Endometrial microvascular endothelial cells (primary cell): ENCODE data around the gene TECR. TPM values are rescaled to one million over a fixed set of nuclear protein-coding genes. Genes with fewer than 3 reads are reported as not detected.
"Not testable (repeated sequence)": the region's sequence is repeated elsewhere in the genome, so short reads cannot be mapped to it uniquely, and the experiment has no call there.

Experiments
- in situ Hi-C: cut with HindIII; loops from 2 replicates; pipeline ENCODE4 v1.10.0; 2017; ENCODE audit warnings: low sequenced_read_pairs, low pct_unique_long_range_greater_than_20kb; ENCODE audit errors: inconsistent ontology term
- total RNA-seq: library from RNA; depleted of rRNA; stranded (reverse); fragments of >200 nt; gene quantifications from one replicate; pipeline ENCODE4 v1.2.3, GENCODE V29; 2015; ENCODE audit errors: inconsistent ontology term

TECR gene, protein sequence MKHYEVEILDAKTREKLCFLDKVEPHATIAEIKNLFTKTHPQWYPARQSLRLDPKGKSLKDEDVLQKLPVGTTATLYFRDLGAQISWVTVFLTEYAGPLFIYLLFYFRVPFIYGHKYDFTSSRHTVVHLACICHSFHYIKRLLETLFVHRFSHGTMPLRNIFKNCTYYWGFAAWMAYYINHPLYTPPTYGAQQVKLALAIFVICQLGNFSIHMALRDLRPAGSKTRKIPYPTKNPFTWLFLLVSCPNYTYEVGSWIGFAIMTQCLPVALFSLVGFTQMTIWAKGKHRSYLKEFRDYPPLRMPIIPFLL
- 61.4 TPM for total RNA-seq

DNA sequence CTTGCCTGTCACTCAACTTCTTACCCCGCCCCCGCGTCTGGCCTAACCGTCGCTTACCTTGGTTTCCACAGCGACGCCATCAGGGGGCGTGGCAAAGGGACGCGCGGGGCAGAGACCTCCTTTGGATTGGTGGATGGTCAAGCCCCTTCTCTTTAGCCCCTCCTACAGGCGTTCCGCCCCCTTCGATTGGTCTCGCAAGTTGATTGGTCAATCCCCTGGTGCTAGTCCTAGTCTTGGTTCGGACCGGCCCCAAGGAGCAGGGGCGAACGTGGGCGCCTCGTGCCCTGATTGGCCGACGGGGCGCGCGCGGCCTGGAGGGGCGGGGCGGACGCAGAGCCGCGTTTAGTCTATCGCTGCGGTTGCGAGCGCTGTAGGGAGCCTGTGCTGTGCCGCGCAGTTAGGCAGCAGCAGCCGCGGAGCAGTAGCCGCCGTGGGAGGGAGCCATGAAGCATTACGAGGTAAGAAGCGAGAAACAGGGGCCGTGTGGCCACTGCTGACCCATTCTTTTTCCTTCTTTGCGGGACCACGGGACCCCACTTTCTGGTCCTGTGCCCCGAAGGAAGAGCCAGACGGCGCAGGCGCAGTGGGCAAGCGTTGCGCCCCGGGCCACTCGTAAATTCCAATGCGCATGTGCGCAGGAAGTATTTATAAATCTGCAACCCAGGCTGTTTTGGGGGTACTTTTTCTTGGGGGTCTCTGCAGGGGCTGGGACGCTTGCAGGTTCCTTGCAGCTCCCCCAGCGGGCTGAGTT lies at the start of gene TECR:
TECR (plus strand) TSS at position 341 of the 751 bp plus-strand sequence; CDS start at position 444, 103 bp downstream.
- in situ Hi-C loops, result no loop called here

DNA sequence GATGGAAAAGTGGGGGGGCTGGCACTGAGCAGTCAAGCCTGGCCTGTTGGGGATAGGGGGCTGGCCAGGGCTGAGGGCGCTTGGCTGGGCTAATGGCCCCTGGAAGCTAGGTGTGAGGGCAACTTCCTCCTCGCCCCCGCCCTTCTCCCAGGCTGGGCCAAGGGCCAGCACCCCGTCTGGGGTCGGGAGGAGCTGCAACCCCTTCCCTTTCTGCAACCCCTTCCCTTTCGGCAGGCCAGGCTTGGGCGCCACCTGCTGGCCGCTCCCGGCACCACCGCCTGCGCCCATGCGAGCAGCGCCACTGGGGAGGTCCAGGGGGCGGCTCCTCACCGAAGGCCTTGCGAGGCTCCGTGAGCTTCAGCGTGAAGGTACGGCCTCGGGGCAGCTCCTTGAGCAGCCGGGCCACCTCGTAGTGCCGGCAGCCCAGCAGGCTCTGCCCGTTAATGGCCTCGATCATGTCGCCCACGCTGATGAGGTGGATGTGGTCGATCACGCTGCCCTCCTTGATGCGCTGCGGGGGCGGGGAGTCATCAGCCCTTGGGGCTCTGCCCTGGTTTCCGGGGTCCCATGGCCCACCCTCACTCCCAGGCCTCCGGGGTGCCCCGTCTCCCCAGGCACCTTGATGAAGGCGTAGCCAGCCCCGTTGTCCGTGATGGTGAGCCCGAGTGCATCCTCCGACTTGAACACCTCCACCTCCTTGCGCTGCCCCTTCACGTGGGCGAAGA lies 49.3 kb upstream of the TECR start:
- in situ Hi-C loops, result no loop called here

DNA sequence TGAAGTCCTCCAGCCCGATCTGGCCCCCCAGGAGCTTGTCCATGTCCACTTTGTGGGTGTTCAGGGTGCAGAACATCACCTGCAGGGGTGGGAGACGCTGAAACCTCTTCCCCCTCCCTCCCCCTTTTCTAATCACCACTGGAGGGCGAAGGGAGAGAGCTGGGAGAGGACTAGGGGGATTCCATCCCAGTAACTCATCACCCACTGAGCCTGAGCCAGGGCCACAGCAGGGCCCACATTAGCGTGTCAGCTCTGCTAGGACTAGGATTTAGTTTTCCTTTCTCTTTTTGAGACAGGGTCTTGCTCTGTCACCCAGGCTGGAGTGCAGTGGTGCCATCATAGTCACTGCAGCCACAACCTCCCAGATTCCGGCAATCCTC lies 48.7 kb upstream of the TECR start:
- in situ Hi-C loops, result no loop called here

DNA sequence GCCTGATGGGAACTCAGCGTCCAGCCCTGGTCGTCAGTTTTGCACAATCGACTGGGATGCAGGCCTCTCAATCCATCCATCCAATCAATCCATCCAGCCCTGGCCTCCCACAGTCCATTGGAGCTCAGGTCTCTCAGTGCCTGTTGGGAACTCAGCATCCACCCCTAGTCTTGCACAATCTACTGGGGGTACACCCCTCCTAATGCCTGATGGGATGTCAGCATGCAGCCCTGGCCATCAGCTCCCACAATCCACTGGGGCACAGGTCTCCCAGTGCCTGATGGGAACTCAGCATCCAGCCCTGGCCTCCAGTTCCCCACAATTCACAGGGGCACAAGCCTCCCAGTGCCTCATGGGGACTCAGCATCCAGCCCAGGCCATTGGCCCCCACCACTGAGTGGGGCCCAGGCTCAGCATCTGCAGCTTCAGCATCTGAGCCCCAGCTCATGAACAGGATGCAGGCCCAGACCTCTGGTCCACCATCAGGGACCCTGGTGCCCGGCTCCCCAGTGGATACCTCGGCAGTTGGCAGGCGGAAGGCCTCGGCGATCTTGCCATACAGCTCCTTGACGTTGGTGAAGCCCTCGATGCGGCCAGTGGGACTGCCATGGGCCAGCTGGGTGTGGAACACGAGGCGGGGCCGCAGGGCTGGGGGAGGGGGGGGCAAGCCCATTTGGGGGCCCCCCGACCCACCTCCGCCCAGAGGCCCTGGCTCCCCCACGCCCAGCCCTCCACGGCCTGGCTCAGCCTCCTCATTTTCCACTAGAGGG lies 47.0 kb upstream of the TECR start:
- in situ Hi-C loops, result no loop called here

DNA sequence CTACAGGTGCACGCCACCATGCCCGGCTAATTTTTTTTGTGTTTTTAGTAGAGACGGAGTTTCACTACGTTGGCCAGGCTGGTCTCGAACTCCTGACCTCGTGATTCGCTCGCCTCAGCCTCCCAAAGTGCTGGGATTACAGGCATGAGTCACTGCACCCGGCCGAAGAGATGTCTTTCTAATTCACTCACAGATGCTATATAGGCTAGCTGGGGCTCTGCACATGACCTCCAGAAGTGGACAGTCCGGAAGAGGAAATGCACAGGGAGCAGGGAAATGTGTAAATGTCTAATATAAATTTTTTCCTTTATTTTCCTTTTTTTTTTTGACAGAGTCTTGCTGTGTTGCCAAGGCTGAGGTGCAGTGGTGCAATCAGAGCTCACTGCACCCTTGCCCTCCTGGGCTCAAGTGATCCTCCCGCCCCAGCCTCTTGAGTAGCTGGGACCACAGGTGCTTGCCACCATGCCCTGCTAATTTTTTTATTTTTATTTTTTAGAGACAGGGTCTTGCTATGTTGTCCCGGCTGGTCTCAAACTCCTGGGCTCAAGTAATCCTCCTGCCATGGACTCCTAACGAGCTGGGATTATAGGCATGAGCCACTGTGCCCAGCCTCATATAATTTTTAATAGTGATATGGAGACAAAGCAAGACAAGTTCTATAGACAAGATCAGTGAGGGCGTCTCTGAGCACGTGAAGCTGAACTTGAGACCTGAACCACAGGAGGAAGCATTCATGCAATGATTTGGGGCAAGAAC lies 41.8 kb upstream of the TECR start:
- in situ Hi-C loops, result no loop called here

DNA sequence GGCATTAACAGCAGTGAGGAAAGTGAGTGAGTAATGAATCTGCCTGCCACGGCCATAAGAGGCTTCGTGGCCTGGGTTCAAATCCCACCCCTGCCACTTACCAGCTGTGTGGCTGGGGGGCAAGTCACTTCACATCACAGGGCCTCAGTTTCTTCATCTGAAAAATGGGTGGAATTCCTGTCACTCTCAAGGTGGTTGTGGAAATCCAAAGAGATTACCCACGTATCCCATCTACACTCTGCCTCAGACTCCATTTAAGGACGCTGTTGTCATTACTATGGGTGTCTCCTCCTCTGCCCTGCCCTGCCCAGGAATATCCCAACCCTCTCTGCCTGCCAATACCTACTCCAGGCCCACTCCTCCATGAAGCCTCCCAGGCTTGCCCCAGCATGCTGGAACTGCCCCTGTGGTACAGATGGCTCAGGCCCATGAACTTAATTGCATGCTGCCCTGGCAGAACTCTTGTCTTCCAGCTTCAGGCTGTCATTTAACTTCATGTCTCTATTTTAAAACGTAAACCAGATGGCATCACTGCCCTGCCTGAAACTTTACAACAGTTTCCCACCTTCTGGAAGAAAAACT lies 36.5 kb upstream of the TECR start:
- in situ Hi-C loops, result no loop called here

DNA sequence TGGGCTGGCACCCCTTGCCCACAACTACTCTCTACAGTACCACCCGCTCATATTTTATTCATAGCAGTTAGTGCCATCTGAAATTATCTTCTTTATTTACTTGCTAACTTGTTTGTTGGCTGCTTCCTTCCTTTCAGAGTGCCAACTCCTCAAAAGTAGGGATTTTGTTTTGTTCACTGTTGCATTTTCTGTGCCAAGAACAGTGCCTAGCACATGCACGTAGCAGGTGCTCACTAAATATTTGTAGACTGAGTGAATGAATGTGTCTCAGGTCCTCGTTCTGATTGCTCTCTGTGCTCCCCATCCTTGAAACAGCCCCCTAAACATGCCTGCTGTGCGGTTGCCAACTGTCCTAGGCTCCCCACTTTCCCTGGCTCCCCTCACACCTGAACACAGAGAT lies 35.0 kb upstream of the TECR start:
- in situ Hi-C loops, result no loop called here

DNA sequence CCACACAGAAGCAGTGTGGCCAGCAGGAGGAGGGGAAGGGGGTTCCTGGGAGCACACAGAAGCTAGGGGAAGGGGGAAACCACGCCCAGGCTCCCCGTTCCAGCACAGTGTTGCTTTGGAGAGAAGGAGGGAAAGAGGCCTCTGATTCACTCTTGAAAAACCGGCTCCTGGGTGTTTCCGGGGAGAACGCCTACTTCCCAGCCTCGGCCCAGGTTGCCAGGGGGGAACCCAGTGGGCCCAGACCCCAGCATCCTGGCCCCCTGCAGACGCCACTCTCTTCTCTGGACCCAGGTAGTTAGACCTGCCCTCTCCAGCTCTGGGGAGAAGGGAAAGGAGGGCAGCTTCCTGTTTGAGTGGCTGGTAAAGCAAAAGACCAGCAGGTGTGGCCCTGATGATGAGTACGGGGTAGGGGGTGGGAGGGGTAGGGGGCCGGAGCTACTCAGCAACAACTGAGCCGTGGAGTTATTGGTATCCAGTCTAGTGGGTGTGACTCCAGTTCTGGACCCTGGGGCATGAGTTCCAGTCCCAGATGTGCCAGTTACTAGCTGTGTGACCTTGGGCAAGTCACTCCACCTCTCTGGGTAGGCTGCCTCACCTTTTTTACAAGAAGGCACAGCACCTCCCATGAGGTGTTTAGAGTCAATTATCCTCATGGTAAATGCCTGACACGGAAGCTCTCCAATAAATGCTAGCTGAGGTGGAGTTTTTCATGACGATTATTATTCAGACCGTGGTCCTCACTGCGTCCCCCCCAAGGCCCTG lies 34.3 kb upstream of the TECR start:
- in situ Hi-C loops, result no loop called here

DNA sequence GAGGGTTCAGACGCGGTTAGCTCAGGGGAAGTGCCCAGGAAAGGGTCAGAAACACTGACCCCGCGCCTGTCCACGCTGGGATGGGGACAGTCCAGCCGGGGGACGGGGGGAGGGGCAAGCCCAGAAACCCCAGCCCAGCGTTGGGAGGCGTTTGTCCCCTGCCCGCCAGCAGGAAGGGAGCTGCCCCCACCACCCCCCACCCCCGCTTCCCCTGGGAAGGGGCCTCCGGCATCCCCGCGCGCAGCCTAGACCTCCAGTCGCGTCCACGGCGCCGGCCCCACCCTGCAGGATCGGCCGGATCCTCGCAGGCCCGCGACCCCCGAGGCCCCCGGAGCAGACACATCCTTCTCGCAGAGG lies 33.7 kb upstream of the TECR start:
- in situ Hi-C loops, result no loop called here

DNA sequence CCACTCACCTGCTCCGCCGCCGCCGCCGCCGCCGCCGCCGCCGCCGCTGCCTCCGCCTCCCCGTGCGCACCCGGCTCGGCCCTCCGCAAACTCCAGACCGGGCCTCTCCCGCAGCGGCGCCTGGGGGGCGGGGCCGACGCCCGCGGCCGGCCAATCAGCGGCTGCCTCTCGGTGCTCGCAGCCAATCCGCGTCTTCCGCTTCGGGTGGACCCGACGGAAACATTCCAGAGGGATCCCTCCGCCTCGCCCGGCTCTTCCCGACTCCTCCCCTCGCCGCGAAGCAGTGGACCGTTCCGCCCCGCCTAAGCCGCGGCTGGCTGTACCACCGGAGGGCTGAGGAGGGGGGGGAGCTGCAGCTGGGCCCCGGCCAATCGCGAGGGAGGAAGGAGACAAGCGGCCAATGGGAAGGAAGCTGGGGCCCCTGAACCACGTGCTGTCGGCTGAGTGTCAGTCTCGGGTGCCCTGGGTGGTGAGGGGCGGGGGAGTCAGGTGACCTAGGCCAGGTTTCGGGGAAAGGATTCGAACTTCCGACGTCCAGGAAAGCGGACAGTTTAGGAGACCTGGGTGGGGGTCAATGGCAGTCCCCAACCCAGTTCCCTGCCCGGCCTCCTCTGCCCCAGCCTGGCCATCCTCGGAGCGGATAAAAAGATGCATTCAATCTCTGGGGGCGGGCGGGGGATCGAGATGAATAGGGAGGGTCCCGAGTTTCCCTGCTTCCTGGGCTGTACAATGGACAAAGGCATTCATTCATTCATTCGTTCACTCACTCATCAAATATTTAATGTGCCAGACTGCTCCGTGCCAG lies 33.2 kb upstream of the TECR start, which contains the start of gene GIPC1:
GIPC1 (minus strand) TSS at position 99 of the 805 bp plus-strand sequence. CDS start 13,151 bp downstream, outside the sequence.
- in situ Hi-C loops, result no loop called here

DNA sequence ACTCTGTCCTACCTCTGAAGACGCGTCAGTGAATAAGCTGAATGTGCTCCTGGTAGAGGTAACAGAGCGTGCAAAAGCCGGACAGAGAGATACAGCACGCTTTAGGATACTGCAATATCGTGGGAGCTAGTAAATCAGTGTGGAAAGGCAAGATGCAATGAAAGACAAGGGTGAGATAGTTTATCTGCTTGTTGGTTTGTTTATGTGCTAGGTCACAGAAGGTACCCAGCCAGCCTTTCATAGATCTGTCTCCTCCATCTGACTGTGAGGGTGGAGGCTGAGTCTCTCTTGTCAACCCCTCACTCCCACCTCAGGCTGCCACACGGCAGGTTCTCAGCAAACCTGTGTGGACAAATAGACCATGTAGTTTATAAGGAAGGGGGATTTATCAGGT lies 32.6 kb upstream of the TECR start:
- in situ Hi-C loops, result no loop called here

DNA sequence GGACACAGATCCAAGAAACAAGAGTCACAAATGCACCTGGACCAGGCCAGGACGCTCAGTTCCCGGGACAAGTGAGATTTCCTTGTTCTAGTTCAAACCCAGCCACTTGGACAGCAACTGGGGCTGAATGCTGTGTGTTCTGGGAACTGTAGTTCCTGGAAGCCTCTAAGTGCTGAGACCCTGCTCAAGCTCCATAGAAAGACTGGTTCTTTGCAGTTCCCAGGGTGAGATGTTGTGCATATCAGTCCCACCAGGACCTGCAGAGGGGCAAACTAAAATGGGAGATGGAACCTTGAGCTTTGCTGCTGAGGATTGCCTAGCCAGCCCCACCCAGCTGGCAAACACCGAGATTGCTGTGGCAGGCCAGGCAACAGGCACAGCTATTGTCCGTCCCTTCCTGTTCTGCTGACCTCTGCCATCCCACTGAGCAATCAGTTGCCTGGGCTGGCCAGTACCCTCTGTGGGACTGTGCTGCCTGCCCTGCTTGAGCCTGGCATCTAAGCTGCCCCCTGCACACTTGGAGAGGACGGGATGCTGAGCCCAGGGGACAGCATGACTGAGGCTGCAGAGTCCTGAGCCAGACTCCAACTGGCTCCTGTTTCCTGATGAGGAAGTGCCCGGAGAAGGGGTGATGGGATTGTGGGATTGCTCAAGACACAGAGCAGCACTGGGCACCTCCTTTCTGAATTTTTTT lies 32.0 kb upstream of the TECR start:
- in situ Hi-C loops, result no loop called here

DNA sequence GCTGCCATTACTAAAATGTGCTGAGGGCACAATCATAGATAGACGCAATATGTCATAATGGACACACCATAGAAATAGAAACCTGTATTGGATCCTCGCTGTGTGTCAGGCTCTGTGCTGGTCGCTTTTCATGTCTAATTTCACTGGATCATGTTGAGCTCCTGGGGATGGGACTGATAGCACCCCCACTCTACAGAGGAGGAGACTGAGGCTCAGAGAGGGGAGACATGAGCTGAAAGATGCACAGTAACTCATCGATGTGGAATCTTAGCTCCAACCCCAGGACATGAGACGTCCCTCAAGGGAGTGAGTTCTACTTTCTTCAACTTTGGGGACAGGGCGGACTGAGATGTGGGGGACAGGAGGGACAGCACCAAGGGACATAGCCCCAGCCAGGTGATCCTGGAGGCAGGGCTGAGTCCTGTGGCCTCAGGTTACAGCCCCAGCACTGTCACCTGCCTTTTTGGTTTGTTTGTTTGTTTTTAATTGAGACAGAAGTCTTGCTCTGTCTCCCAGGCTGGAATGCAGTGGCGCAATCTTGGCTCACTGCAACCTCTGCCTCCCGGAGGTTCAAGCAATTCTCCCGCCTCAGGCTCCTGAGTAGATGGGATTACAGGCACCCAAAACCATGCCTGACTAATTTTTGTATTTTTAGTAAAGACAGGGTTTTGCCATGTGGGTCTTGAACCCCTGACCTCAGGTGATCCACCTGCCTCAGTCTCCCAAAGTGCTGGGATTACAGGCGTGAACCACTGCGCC lies 26.9 kb upstream of the TECR start:
- in situ Hi-C loops, result no loop called here

DNA sequence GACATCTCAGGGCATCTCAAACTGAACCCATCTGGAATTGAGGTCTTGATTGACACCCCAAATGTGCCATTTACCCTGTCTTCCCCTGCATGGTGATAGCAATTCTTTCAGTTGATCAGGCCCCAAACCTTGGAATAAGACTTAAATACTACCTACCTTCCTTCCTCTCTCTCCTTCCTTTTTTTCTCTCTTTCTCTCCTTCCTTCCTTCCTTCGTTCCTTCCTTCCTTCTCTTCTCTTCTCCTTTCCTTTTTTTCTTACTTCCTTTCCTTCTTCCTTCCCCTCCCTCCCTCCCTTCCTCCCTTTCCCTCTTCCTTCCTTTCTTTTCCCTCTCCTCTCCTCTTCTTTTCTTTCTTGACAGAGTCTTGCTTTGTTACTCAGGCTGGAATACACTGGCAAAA lies 26.1 kb upstream of the TECR start:
- in situ Hi-C loops, result no loop called here

DNA sequence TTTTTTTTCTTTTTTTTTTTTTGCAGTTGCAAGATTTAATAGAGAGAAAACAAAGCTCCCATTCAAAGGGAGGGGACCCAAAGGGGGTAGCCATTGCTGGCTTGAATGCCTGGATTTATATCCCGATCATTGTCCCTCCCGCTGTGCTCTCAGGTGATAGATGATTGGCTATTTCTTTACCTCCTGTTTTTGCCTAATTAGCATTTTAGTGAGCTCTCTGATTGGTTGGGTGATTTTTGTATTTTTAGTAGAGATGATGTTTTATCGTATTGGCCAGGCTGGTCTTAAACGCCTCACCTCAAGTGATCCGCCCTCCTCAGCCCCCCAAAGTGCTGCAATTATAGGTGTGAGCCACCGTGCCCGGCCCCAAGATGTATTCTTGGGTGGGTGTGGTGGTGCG lies 24.8 kb upstream of the TECR start:
- in situ Hi-C loops, result not testable (repeated sequence)
